ENCODE measurements around the gene FAH. TPM values are rescaled to one million over a fixed set of nuclear protein-coding genes. Genes with fewer than 3 reads are reported as not detected.

FAH gene
- polyA plus RNA-seq, 3 donors, result 16.5 to 25.4 (median 24.0) TPM

- Mint-ChIP-seq H3K4me1 (peaks cover 5% of the 10 kb centered on the region), H3K4me3 (no peak overlapping the region), H3K27me3 (ENCODE audit: low read depth in 3 of 3) (peaks cover 0 to 1% (median 0%) of the 10 kb centered on the region in 3 donors), H3K36me3 (peaks cover 56 to 86% of the 10 kb centered on the region in 2 donors), H3K9me3 (no peaks in the 10 kb centered on the region), H3K27ac (peak overlapping the region in 2 of 7 donors; percentile 66 to 74)
- no peak overlapping the region for H3K27ac ChIP-seq (ENCODE audit: low read depth in 1 of 2, low read length in 2 of 2)
- H3K79me2 ChIP-seq (ENCODE audit: insufficient read depth, low read length), result no peaks in the 10 kb centered on the region
- no peaks in the 10 kb centered on the region for H3K9me3 ChIP-seq (replicated peaks in 1 of 2; ENCODE audit: control insufficient read depth in 1 of 2, insufficient read depth in 1 of 2, low read length in 2 of 2)
- H3K36me3 ChIP-seq (replicated peaks in 1 of 2; ENCODE audit: control insufficient read depth in 1 of 2, insufficient read depth in 2 of 2, low read length in 2 of 2), result peaks cover 39 to 77% of the 10 kb centered on the region in 2 donors
- H3K9ac ChIP-seq (ENCODE audit: insufficient read depth, low read length, poor library complexity, severe bottlenecking), result no peak overlapping the region
- intact Hi-C loops (cut with micrococcal nuclease), result no loop called here
- H2AFZ ChIP-seq (ENCODE audit: insufficient read depth, low read depth, low read length, poor library complexity, severe bottlenecking), result no peak overlapping the region
- no peak for TF ChIP-seq CTCF (IDR thresholded peaks at IDR 0.05)
- H3K4me2 ChIP-seq (replicated peaks; ENCODE audit: extremely low read depth, low read length, poor library complexity, severe bottlenecking), result no peak overlapping the region
- H3K27me3 ChIP-seq (ENCODE audit: control insufficient read depth in 2 of 2, insufficient read depth in 2 of 2, low read length in 2 of 2), result no peaks in the 10 kb centered on the region
- 97% methylated on average over 6 of the region's 6 CpGs for WGBS (ENCODE audit: insufficient coverage)
- no peak for DNase-seq
- no peak overlapping the region for H3K4me3 ChIP-seq (replicated peaks in 1 of 3; ENCODE audit: low read depth in 2 of 3, low read length in 3 of 3)
- no peaks in the 10 kb centered on the region for H4K20me1 ChIP-seq (ENCODE audit: insufficient read depth, low read length)
- H3K4me1 ChIP-seq (ENCODE audit: control insufficient read depth in 1 of 2, insufficient read depth in 2 of 2, low read length in 2 of 2), result peaks cover 0 to 4% of the 10 kb centered on the region in 2 donors
Measured at GRCh38 chr15:80176443-80176842, 23.6 kb downstream of the FAH start.

GRCh38 chr15:80177156-80177555, 24.4 kb downstream of the FAH start:
- intact Hi-C loops (cut with micrococcal nuclease), result no loop called here
- Histone ChIP-seq H2AFZ (ENCODE audit: insufficient read depth, low read depth, low read length, poor library complexity, severe bottlenecking) (no peak overlapping the region), H3K9ac (ENCODE audit: insufficient read depth, low read length, poor library complexity, severe bottlenecking) (no peak overlapping the region), H3K4me2 (replicated peaks; ENCODE audit: extremely low read depth, low read length, poor library complexity, severe bottlenecking) (no peak overlapping the region), H3K36me3 (replicated peaks in 1 of 2; ENCODE audit: control insufficient read depth in 1 of 2, insufficient read depth in 2 of 2, low read length in 2 of 2) (peaks cover 46 to 78% of the 10 kb centered on the region in 2 donors), H3K79me2 (ENCODE audit: insufficient read depth, low read length) (no peaks in the 10 kb centered on the region), H3K27me3 (ENCODE audit: control insufficient read depth in 2 of 2, insufficient read depth in 2 of 2, low read length in 2 of 2) (no peaks in the 10 kb centered on the region), H3K27ac (ENCODE audit: low read depth in 1 of 2, low read length in 2 of 2) (no peak overlapping the region), H4K20me1 (ENCODE audit: insufficient read depth, low read length) (no peaks in the 10 kb centered on the region), H3K4me1 (ENCODE audit: control insufficient read depth in 1 of 2, insufficient read depth in 2 of 2, low read length in 2 of 2) (peaks cover 0 to 4% of the 10 kb centered on the region in 2 donors), H3K4me3 (replicated peaks in 1 of 3; ENCODE audit: low read depth in 2 of 3, low read length in 3 of 3) (no peak overlapping the region), H3K9me3 (replicated peaks in 1 of 2; ENCODE audit: control insufficient read depth in 1 of 2, insufficient read depth in 1 of 2, low read length in 2 of 2) (no peaks in the 10 kb centered on the region)
- Mint-ChIP-seq H3K4me1 (peaks cover 5% of the 10 kb centered on the region), H3K27ac (peak overlapping the region in 1 of 7 donors; percentile 36), H3K27me3 (ENCODE audit: low read depth in 3 of 3) (peaks cover 0 to 1% (median 0%) of the 10 kb centered on the region in 3 donors), H3K36me3 (peaks cover 62 to 86% of the 10 kb centered on the region in 2 donors), H3K4me3 (no peak overlapping the region), H3K9me3 (no peaks in the 10 kb centered on the region)
- peak in 1 of 3 donors; percentile 53 for DNase-seq
- 92% methylated on average over 1 of the region's 2 CpGs for whole genome bisulfite sequencing (ENCODE audit: insufficient coverage)
- no peak for TF ChIP-seq CTCF (IDR thresholded peaks at IDR 0.05)
